Measurements from ENCODE around the gene CNTN2. TPM values are rescaled to one million over a fixed set of nuclear protein-coding genes. Genes with fewer than 3 reads are reported as not detected.

Gene CNTN2
- total and polyA plus RNA-seq, 2 experiments from 2014 or later = 1.3 to 2.2 TPM

DNA sequence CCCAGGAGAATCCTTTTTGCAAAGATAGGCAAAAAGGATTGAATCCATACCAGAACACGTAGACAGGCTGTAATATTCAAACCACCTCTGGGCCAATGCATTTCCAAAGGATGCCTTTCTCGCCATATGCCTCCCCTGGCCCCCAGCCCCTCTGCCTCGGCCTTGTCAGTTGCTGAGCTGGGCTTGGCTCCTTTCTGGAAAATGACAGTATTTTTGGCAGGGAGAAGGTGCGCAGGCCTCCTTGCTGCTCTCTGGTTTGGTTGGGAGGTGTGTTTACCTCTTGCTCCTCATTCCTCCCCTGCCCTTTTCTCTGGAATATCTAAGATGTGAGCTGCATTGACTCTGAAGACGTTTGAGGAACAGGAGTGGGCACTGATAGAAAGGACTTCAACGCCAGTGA, 26.0 kb upstream of the CNTN2 start:
- no peaks in the 10 kb centered on the region for H3K4me1 ChIP-seq (ENCODE audit: insufficient read depth)
- TF ChIP-seq, protein P1, sequence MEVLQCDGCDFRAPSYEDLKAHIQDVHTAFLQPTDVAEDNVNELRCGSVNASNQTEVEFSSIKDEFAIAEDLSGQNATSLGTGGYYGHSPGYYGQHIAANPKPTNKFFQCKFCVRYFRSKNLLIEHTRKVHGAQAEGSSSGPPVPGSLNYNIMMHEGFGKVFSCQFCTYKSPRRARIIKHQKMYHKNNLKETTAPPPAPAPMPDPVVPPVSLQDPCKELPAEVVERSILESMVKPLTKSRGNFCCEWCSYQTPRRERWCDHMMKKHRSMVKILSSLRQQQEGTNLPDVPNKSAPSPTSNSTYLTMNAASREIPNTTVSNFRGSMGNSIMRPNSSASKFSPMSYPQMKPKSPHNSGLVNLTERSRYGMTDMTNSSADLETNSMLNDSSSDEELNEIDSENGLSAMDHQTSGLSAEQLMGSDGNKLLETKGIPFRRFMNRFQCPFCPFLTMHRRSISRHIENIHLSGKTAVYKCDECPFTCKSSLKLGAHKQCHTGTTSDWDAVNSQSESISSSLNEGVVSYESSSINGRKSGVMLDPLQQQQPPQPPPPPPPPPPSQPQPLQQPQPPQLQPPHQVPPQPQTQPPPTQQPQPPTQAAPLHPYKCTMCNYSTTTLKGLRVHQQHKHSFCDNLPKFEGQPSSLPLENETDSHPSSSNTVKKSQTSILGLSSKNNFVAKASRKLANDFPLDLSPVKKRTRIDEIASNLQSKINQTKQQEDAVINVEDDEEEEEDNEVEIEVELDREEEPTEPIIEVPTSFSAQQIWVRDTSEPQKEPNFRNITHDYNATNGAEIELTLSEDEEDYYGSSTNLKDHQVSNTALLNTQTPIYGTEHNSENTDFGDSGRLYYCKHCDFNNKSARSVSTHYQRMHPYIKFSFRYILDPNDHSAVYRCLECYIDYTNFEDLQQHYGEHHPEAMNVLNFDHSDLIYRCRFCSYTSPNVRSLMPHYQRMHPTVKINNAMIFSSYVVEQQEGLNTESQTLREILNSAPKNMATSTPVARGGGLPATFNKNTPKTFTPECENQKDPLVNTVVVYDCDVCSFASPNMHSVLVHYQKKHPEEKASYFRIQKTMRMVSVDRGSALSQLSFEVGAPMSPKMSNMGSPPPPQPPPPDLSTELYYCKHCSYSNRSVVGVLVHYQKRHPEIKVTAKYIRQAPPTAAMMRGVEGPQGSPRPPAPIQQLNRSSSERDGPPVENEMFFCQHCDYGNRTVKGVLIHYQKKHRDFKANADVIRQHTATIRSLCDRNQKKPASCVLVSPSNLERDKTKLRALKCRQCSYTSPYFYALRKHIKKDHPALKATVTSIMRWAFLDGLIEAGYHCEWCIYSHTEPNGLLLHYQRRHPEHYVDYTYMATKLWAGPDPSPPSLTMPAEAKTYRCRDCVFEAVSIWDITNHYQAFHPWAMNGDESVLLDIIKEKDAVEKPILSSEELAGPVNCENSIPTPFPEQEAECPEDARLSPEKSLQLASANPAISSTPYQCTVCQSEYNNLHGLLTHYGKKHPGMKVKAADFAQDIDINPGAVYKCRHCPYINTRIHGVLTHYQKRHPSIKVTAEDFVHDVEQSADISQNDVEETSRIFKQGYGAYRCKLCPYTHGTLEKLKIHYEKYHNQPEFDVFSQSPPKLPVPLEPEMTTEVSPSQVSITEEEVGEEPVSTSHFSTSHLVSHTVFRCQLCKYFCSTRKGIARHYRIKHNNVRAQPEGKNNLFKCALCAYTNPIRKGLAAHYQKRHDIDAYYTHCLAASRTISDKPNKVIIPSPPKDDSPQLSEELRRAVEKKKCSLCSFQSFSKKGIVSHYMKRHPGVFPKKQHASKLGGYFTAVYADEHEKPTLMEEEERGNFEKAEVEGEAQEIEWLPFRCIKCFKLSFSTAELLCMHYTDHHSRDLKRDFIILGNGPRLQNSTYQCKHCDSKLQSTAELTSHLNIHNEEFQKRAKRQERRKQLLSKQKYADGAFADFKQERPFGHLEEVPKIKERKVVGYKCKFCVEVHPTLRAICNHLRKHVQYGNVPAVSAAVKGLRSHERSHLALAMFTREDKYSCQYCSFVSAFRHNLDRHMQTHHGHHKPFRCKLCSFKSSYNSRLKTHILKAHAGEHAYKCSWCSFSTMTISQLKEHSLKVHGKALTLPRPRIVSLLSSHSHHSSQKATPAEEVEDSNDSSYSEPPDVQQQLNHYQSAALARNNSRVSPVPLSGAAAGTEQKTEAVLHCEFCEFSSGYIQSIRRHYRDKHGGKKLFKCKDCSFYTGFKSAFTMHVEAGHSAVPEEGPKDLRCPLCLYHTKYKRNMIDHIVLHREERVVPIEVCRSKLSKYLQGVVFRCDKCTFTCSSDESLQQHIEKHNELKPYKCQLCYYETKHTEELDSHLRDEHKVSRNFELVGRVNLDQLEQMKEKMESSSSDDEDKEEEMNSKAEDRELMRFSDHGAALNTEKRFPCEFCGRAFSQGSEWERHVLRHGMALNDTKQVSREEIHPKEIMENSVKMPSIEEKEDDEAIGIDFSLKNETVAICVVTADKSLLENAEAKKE (CRISPR knock-in tag; IDR thresholded peaks at IDR 0.05) = no peak
- TF ChIP-seq, protein P2, sequence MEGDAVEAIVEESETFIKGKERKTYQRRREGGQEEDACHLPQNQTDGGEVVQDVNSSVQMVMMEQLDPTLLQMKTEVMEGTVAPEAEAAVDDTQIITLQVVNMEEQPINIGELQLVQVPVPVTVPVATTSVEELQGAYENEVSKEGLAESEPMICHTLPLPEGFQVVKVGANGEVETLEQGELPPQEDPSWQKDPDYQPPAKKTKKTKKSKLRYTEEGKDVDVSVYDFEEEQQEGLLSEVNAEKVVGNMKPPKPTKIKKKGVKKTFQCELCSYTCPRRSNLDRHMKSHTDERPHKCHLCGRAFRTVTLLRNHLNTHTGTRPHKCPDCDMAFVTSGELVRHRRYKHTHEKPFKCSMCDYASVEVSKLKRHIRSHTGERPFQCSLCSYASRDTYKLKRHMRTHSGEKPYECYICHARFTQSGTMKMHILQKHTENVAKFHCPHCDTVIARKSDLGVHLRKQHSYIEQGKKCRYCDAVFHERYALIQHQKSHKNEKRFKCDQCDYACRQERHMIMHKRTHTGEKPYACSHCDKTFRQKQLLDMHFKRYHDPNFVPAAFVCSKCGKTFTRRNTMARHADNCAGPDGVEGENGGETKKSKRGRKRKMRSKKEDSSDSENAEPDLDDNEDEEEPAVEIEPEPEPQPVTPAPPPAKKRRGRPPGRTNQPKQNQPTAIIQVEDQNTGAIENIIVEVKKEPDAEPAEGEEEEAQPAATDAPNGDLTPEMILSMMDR (conservative IDR thresholded peaks at IDR 0.05; ENCODE audit: low read depth in 2 of 2) = no peak
- no peak for TF ChIP-seq CREB1 (CRISPR knock-in tag; IDR thresholded peaks at IDR 0.05; ENCODE audit: low read depth)
- TF ChIP-seq ZNF331 (CRISPR knock-in tag; IDR thresholded peaks at IDR 0.05; ENCODE audit: low read depth) = no peak
- H3F3A ChIP-seq (replicated peaks; ENCODE audit: low read depth) = no peaks in the 10 kb centered on the region; the same call in 1 of the 2 replicates
- DNase-seq (ENCODE audit: low spot score) (no peak), ATAC-seq (no peak)
- H2AFZ ChIP-seq = no peak overlapping the region
- Mint-ChIP-seq H3K9me3 (no peaks in the 10 kb centered on the region), H3K36me3 (ENCODE audit: low read depth) (no peaks in the 10 kb centered on the region), H3K4me3 (no peak overlapping the region), H3K4me1 (peaks cover 27% of the 10 kb centered on the region), H3K27ac (no peak overlapping the region), H3K27me3 (ENCODE audit: insufficient read depth, low read depth, poor library complexity) (peaks cover 4% of the 10 kb centered on the region)
- H3K27me3 ChIP-seq (ENCODE audit: insufficient read depth) = no peaks in the 10 kb centered on the region
- H3K36me3 ChIP-seq (ENCODE audit: insufficient read depth) = no peaks in the 10 kb centered on the region
- H4K20me1 ChIP-seq (replicated peaks; ENCODE audit: insufficient read depth) = no peaks in the 10 kb centered on the region
- H3K27ac ChIP-seq (ENCODE audit: low read depth) = no peak overlapping the region
- H3K79me2 ChIP-seq (replicated peaks; ENCODE audit: insufficient read depth) = no peaks in the 10 kb centered on the region
- no peaks in the 10 kb centered on the region for H3K9me2 ChIP-seq (ENCODE audit: insufficient read depth)
- no peak overlapping the region for H3K4me3 ChIP-seq
- no peak overlapping the region for H3K4me2 ChIP-seq

DNA sequence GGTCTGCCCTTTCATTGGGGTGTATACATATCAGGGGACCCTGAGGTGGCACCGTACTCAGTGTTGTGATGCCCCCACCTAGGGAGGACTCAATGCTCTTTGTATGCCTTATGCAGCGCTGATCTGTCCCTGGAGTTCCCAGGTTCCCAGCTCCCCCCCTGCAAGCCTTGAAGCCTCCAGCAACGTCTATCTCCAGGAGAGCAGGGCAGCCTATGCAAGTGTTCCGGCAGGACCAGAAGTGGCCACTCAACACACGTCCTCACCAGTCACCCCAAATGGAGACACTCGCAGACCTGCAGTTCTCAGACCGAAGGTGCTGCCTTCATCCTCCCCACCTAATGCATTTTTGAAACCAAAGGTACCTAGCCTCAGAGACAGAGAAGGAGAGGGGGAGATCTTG, 25.2 kb upstream of the CNTN2 start:
- H3K4me3 Mint-ChIP-seq = no peak overlapping the region
- DNase-seq (ENCODE audit: low spot score) (no peak), ATAC-seq (no peak)
- H3K27me3 ChIP-seq (ENCODE audit: insufficient read depth) = no peaks in the 10 kb centered on the region
- H3K27ac Mint-ChIP-seq = no peak overlapping the region
- H3K36me3 Mint-ChIP-seq (ENCODE audit: low read depth) = no peaks in the 10 kb centered on the region
- H3K4me1 Mint-ChIP-seq = peaks cover 20% of the 10 kb centered on the region
- H3K27ac ChIP-seq (ENCODE audit: low read depth) = no peak overlapping the region
- H3K4me3 ChIP-seq = no peak overlapping the region
- no peaks in the 10 kb centered on the region for H3K9me2 ChIP-seq (ENCODE audit: insufficient read depth)
- no peak overlapping the region for H3K4me2 ChIP-seq
- H3K9me3 Mint-ChIP-seq = no peaks in the 10 kb centered on the region
- H3K36me3 ChIP-seq (ENCODE audit: insufficient read depth) = no peaks in the 10 kb centered on the region
- H3K79me2 ChIP-seq (replicated peaks; ENCODE audit: insufficient read depth) = no peaks in the 10 kb centered on the region
- H3F3A ChIP-seq (replicated peaks; ENCODE audit: low read depth) = no peaks in the 10 kb centered on the region; the same call in 1 of the 2 replicates
- no peaks in the 10 kb centered on the region for H3K4me1 ChIP-seq (ENCODE audit: insufficient read depth)
- H4K20me1 ChIP-seq (replicated peaks; ENCODE audit: insufficient read depth) = no peaks in the 10 kb centered on the region
- H3K27me3 Mint-ChIP-seq (ENCODE audit: insufficient read depth, low read depth, poor library complexity) = peaks cover 2% of the 10 kb centered on the region
- no peak overlapping the region for H2AFZ ChIP-seq
- TF ChIP-seq POLR2AphosphoS5 (IDR thresholded peaks at IDR 0.05; ENCODE audit: low read depth) = no peak

All from GM23338 (cell line).